Measurements from ENCODE around the gene SLC6A7. TPM values are rescaled to one million over a fixed set of nuclear protein-coding genes. Genes with fewer than 3 reads are reported as not detected.
"Not testable (repeated sequence)": the region's sequence is repeated elsewhere in the genome, so short reads cannot be mapped to it uniquely, and the experiment has no call there.

Gene SLC6A7
- total RNA-seq, 4 donors from 2014 or later, result not detected

GRCh38 chr5:150244209-150244608 lies 54.3 kb downstream of the SLC6A7 start:
- no peaks in the 10 kb centered on the region for H3K36me3 ChIP-seq
- no peak for TF ChIP-seq EP300 (IDR thresholded peaks at IDR 0.05)
- no peak for TF ChIP-seq POLR2A (IDR thresholded peaks at IDR 0.05)
- TF ChIP-seq CTCF (IDR thresholded peaks at IDR 0.05), result no peak
- no peak for TF ChIP-seq POLR2AphosphoS5 (IDR thresholded peaks at IDR 0.05)
- no peaks in the 10 kb centered on the region for H3K27me3 ChIP-seq
- peak overlapping the region in 1 of 2 donors; percentile 37 for H3K4me3 ChIP-seq
- H3K27ac ChIP-seq, result peak overlapping the region in 1 of 4 donors; percentile 62
- H3K9me3 ChIP-seq, result no peaks in the 10 kb centered on the region
- peaks cover 2 to 28% (median 12%) of the 10 kb centered on the region in 3 donors for H3K4me1 ChIP-seq
- ATAC-seq, result no peak
- 64 to 80% methylated on average over 2 to 5 of the region's 7 CpGs for WGBS, 2 donors (ENCODE audit: low coverage in 1 of 2)

DNA sequence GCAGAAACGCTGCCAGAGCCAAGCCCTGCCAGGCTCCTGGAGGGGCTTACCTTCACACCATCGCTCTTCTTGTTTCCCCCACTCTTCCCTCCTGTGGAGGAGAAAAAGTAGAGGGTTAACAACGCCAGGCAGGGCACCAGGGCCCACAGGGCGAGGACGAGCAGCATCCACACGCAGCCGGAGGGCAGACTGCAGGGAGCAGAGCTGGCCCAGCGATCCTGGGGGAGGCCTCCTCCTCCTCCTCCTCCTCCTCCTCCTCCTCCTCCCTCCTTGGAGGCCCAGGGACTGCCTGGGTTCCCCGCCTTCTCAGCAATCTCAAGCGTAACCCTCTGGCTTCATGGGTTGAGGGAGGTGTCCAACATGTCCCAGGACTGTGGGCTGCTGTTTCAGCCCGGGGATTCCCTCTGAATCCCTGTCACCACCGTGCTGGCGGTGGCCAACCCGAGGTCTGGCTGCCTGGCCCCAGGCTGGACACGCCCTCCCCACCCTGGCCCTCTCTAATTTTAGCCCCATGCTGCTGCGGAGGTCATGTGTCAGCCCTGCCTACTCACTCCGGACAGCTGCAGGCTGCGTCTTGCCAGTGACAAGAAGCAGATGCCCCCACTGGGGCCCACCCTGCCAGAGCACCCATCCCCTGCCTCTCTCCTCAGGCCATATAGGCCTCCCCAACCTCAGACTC lies 55.4 kb downstream of the SLC6A7 start:
- no peaks in the 10 kb centered on the region for H3K27me3 ChIP-seq
- H3K9me3 ChIP-seq, result no peaks in the 10 kb centered on the region
- no peak for TF ChIP-seq POLR2A (IDR thresholded peaks at IDR 0.05)
- TF ChIP-seq POLR2AphosphoS5 (IDR thresholded peaks at IDR 0.05), result peak; percentile 42
- 12 to 13% methylated on average over 8 to 9 of the region's 18 CpGs for WGBS, 2 donors (ENCODE audit: low coverage in 1 of 2)
- ATAC-seq, result peak; percentile 79
- peak overlapping the region; percentile 17 to 37 for H3K4me3 ChIP-seq
- H3K27ac ChIP-seq, result peak overlapping the region in 2 of 4 donors; percentile 52 to 62
- peaks cover 2 to 28% (median 12%) of the 10 kb centered on the region in 3 donors for H3K4me1 ChIP-seq
- no peaks in the 10 kb centered on the region for H3K36me3 ChIP-seq

GRCh38 chr5:150245808-150246207 lies 55.9 kb downstream of the SLC6A7 start:
- Histone ChIP-seq H3K9me3 (no peaks in the 10 kb centered on the region), H3K4me1 (peaks cover 2 to 28% (median 12%) of the 10 kb centered on the region in 3 donors), H3K4me3 (no peak overlapping the region), H3K36me3 (no peaks in the 10 kb centered on the region), H3K27me3 (no peaks in the 10 kb centered on the region), H3K27ac (peak overlapping the region in 2 of 4 donors; percentile 52 to 62)
- WGBS, 2 donors (ENCODE audit: low coverage in 1 of 2), result 50% methylated on average over 2 of the region's 3 CpGs; no CpG with 5 or more reads in 1 of the 2 donors
- peak; percentile 5 for ATAC-seq
- TF ChIP-seq CTCF (IDR thresholded peaks at IDR 0.05) (no peak), POLR2AphosphoS5 (IDR thresholded peaks at IDR 0.05) (no peak), POLR2A (IDR thresholded peaks at IDR 0.05) (no peak)

DNA sequence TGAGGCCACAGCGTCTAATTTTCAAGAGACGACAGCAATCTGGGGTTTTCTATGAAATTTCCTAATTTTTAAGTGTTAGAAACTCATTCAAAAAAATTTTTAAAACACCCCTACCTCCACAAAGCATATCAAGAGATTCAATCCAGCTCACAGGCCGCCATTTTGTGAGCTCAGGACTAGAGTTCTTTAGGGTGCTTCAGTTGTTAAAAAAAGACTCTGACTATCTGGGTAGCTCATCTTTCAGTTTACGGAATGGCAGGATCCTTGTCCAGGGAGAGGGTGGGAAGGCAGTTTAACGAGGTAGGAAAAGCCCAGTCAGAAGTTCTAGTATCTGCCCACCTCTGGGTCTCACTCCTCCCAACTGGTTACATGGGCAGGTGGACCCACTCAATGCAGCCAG lies 56.6 kb downstream of the SLC6A7 start:
- no peak for ATAC-seq
- no peaks in the 10 kb centered on the region for H3K9me3 ChIP-seq
- H3K27me3 ChIP-seq, result no peaks in the 10 kb centered on the region
- H3K4me1 ChIP-seq, result peaks cover 2 to 28% (median 12%) of the 10 kb centered on the region in 3 donors
- no peak overlapping the region for H3K27ac ChIP-seq
- no peak overlapping the region for H3K4me3 ChIP-seq
- no peak for TF ChIP-seq CTCF (IDR thresholded peaks at IDR 0.05)
- TF ChIP-seq EP300 (IDR thresholded peaks at IDR 0.05), result no peak
- TF ChIP-seq POLR2AphosphoS5 (IDR thresholded peaks at IDR 0.05), result no peak
- no peak for TF ChIP-seq POLR2A (IDR thresholded peaks at IDR 0.05)
- WGBS, 2 donors (ENCODE audit: low coverage in 1 of 2), result 85 to 95% methylated on average over 3 to 5 of the region's 5 CpGs
- H3K36me3 ChIP-seq, result no peaks in the 10 kb centered on the region

- 96% methylated on average over 3 of the region's 5 CpGs; no CpG with 5 or more reads in 1 of the 2 donors for WGBS, 2 donors (ENCODE audit: low coverage in 1 of 2)
- Histone ChIP-seq H3K4me1 (peaks cover 2 to 28% (median 12%) of the 10 kb centered on the region in 3 donors), H3K27me3 (no peaks in the 10 kb centered on the region), H3K9me3 (no peaks in the 10 kb centered on the region), H3K4me3 (no peak overlapping the region), H3K36me3 (no peaks in the 10 kb centered on the region), H3K27ac (no peak overlapping the region)
- no peak for TF ChIP-seq EP300 (IDR thresholded peaks at IDR 0.05)
- no peak for ATAC-seq
These were observed 57.0 kb downstream of the SLC6A7 start for GRCh38 chr5:150246835-150247234.

DNA sequence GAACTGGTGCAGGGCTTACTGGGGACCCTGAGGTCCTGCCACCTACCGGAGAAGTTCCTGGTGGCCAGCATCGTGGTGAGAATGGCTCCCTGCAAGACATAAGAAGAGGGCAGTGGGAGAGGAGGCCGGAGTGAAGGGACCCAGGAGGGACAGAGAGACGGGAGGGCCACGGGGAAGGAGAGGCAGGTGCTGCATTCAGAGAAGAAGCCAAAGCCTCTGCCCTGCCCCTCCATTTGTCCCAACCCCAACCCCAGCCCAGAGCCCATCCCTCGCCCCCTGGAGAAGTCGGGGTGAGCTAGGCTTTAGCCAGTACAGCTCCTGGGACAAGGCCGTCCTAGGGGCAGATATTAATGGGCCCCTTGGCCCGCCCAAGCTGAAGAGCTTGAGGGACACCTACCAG lies 57.9 kb downstream of the SLC6A7 start:
- 83 to 89% methylated on average over 2 to 6 of the region's 9 CpGs for WGBS, 2 donors (ENCODE audit: low coverage in 1 of 2)

DNA sequence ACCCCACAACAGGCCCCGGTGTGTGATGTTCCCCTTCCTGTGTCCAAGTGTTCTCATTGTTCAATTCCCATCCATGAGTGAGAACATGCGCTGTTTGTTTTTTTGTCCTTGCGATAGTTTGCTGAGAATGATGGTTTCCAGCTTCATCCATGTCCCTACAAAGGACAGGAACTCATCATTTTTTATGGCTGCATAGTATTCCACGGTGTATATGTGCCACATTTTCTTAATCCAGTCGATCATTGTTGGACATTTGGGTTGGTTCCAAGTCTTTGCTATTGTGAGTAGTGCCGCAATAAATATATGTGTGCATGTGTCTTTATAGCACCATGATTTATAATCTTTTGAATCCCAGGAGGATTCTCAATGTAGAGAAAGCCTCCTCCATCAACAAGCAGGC lies 58.6 kb downstream of the SLC6A7 start:
- 93 to 96% methylated on average over 4 to 5 of the region's 6 CpGs for WGBS, 2 donors (ENCODE audit: low coverage in 1 of 2)
- H3K27ac ChIP-seq, H3K27me3 ChIP-seq, H3K36me3 ChIP-seq, H3K9me3 ChIP-seq, ATAC-seq, H3K4me3 ChIP-seq: not testable (repeated sequence)
- H3K4me1 ChIP-seq, result peaks cover 2 to 27% (median 12%) of the 10 kb centered on the region in 3 donors

More for the DNA sequence above, 57.9 kb downstream of the SLC6A7 start:
- H3K36me3 ChIP-seq, result no peaks in the 10 kb centered on the region
- no peaks in the 10 kb centered on the region for H3K27me3 ChIP-seq
- no peak for TF ChIP-seq POLR2AphosphoS5 (IDR thresholded peaks at IDR 0.05)
- no peak for TF ChIP-seq EP300 (IDR thresholded peaks at IDR 0.05)
- TF ChIP-seq POLR2A (IDR thresholded peaks at IDR 0.05), result no peak
- no peak overlapping the region for H3K27ac ChIP-seq
- peaks cover 2 to 28% (median 12%) of the 10 kb centered on the region in 3 donors for H3K4me1 ChIP-seq
- H3K4me3 ChIP-seq, result no peak overlapping the region
- H3K9me3 ChIP-seq, result no peaks in the 10 kb centered on the region
- ATAC-seq, result no peak

All from gastroesophageal sphincter (tissue), 4 donors.